ENCODE measurements around the gene SMARCD3.

Gene SMARCD3

GRCh38 chr7:151238924-151239836, 9.3 kb downstream of the SMARCD3 start:
- no peak overlapping the region for H3K27ac ChIP-seq (replicated peaks)
- no peak overlapping the region for H3K4me3 ChIP-seq (replicated peaks; ENCODE audit: insufficient read depth, low read length)
- TF ChIP-seq REST (IDR thresholded peaks at IDR 0.05; ENCODE audit: insufficient replicate concordance, low read depth), result no peak
- TF ChIP-seq SPI1 (IDR thresholded peaks at IDR 0.05; ENCODE audit: borderline replicate concordance, low read depth), result no peak
- TF ChIP-seq POLR2AphosphoS5 (IDR thresholded peaks at IDR 0.05; ENCODE audit: low read depth), result 0 out of 2 replicates have a peak, but pooled peaks have one; percentile 22
- DNase-seq (ENCODE audit: low read depth in 1 of 2, low spot score in 1 of 2), result no peak
- no peaks in the 10 kb centered on the region for H3K27me3 ChIP-seq (ENCODE audit: insufficient read depth, poor library complexity, severe bottlenecking)

- DNase-seq (ENCODE audit: low read depth in 1 of 2, low spot score in 1 of 2), result no peak
- H3K27ac ChIP-seq (replicated peaks), result no peak overlapping the region
- no peak for TF ChIP-seq CTCF (IDR thresholded peaks at IDR 0.05; ENCODE audit: insufficient read depth, low read length)
- TF ChIP-seq REST (IDR thresholded peaks at IDR 0.05; ENCODE audit: insufficient replicate concordance, low read depth), result no peak
- TF ChIP-seq SPI1 (IDR thresholded peaks at IDR 0.05; ENCODE audit: borderline replicate concordance, low read depth), result no peak
- TF ChIP-seq POLR2AphosphoS5 (IDR thresholded peaks at IDR 0.05; ENCODE audit: low read depth), result no peak
- TF ChIP-seq GABPA (IDR thresholded peaks at IDR 0.05; ENCODE audit: low read depth), result no peak
- H3K27me3 ChIP-seq (ENCODE audit: insufficient read depth, poor library complexity, severe bottlenecking), result no peaks in the 10 kb centered on the region
- H3K4me3 ChIP-seq (replicated peaks; ENCODE audit: insufficient read depth, low read length), result no peak overlapping the region
Observed at GRCh38 chr7:151238190-151238810, 10.2 kb downstream of the SMARCD3 start.

- Histone ChIP-seq H3K27me3 (ENCODE audit: insufficient read depth, poor library complexity, severe bottlenecking) (no peaks in the 10 kb centered on the region), H3K4me3 (replicated peaks; ENCODE audit: insufficient read depth, low read length) (no peak overlapping the region), H3K27ac (replicated peaks) (no peak overlapping the region)
- TF ChIP-seq REST (IDR thresholded peaks at IDR 0.05; ENCODE audit: insufficient replicate concordance, low read depth) (no peak), SPI1 (IDR thresholded peaks at IDR 0.05; ENCODE audit: borderline replicate concordance, low read depth) (no peak), POLR2AphosphoS5 (IDR thresholded peaks at IDR 0.05; ENCODE audit: low read depth) (no peak; the same call in 1 of the 2 replicates), GABPA (IDR thresholded peaks at IDR 0.05; ENCODE audit: low read depth) (no peak), CTCF (IDR thresholded peaks at IDR 0.05; ENCODE audit: insufficient read depth, low read length) (no peak)
- no peak for DNase-seq (ENCODE audit: low read depth in 1 of 2, low spot score in 1 of 2)
Observed at GRCh38 chr7:151237244-151238189, 11.0 kb downstream of the SMARCD3 start.
